DMS114 treated with DMSO at 0.1 percent for 48 hours (cell line): Measurements from ENCODE around the gene TOM1L1.

ENCODE experiments used
- DNase-seq: peaks from one replicate; lab custom pipeline; 2025; ENCODE audit not compliant: unreplicated experiment; lab: John Stamatoyannopoulos, UW

TOM1L1 gene

GRCh38 chr17:54945671-54946070 lies 45.0 kb downstream of the TOM1L1 start:
- no peak for DNase-seq

- no peak for DNase-seq
Observed at GRCh38 chr17:54947396-54947795, 46.7 kb downstream of the TOM1L1 start.

GRCh38 chr17:54948380-54948779 lies 47.7 kb downstream of the TOM1L1 start:
- no peak for DNase-seq

GRCh38 chr17:54950116-54950515 lies 49.5 kb downstream of the TOM1L1 start:
- DNase-seq = no peak

GRCh38 chr17:54951286-54951685 lies 50.6 kb downstream of the TOM1L1 start:
- no peak for DNase-seq

GRCh38 chr17:54956791-54957190 lies 56.1 kb downstream of the TOM1L1 start:
- no peak for DNase-seq

- DNase-seq = peak; percentile 44
Observed at GRCh38 chr17:54967621-54968261, 67.1 kb downstream of the TOM1L1 start.

GRCh38 chr17:54968262-54968987 lies 67.8 kb downstream of the TOM1L1 start, which contains the start of the genes COX11 and STXBP4:
Gene COX11 (minus strand): TSS chr17:54968654. CDS start chr17:54968646, 8 bp downstream.
Gene STXBP4 (plus strand): TSS chr17:54968765. CDS start chr17:54986220, 17,455 bp downstream.
- peak; percentile 97 for DNase-seq

- DNase-seq = peak; percentile 28
Observed at GRCh38 chr17:54968988-54969332, 68.3 kb downstream of the TOM1L1 start.

GRCh38 chr17:54969658-54970572 lies 69.3 kb downstream of the TOM1L1 start:
- DNase-seq = no peak

GRCh38 chr17:54971147-54971546 lies 70.5 kb downstream of the TOM1L1 start:
- no peak for DNase-seq

GRCh38 chr17:54971901-54972300 lies 71.2 kb downstream of the TOM1L1 start:
- DNase-seq = no peak

GRCh38 chr17:54972406-54973138 lies 71.9 kb downstream of the TOM1L1 start:
- DNase-seq = no peak

GRCh38 chr17:54974759-54975158 lies 74.1 kb downstream of the TOM1L1 start:
- DNase-seq = no peak

GRCh38 chr17:54976316-54976715 lies 75.7 kb downstream of the TOM1L1 start:
- no peak for DNase-seq

GRCh38 chr17:54977744-54978143 lies 77.1 kb downstream of the TOM1L1 start:
- DNase-seq = no peak

- DNase-seq = no peak
Observed at GRCh38 chr17:54979657-54980056, 79.0 kb downstream of the TOM1L1 start.

GRCh38 chr17:54980375-54980774 lies 79.7 kb downstream of the TOM1L1 start:
- DNase-seq = no peak

- DNase-seq = no peak
Observed at GRCh38 chr17:54982399-54982798, 81.7 kb downstream of the TOM1L1 start.

- DNase-seq = no peak
Observed at GRCh38 chr17:54983260-54983659, 82.6 kb downstream of the TOM1L1 start.

- DNase-seq = no peak
Observed at GRCh38 chr17:54985476-54985875, 84.8 kb downstream of the TOM1L1 start.
